HFF-Myc (cell line): ENCODE data around the gene KRT2.

ENCODE experiments used
- DNase-seq: peaks from one replicate; pipeline ENCODE4 v3.0.0-alpha.2; 2011; ENCODE audit warnings: low read depth; ENCODE audit errors: extremely low read depth
- H3K4me3 ChIP-seq: replicated peaks from 2 replicates; pipeline ENCODE4 v1.5.1; 2011; ENCODE audit warnings: low read depth, mild to moderate bottlenecking, control low read depth, low read length
- CTCF ChIP-seq: IDR thresholded peaks from 2 replicates; pipeline ENCODE4 v1.5.1; 2012; ENCODE audit warnings: mild to moderate bottlenecking, low read depth, low read length, control low read depth; ENCODE audit errors: missing control alignments

KRT2 gene

DNA sequence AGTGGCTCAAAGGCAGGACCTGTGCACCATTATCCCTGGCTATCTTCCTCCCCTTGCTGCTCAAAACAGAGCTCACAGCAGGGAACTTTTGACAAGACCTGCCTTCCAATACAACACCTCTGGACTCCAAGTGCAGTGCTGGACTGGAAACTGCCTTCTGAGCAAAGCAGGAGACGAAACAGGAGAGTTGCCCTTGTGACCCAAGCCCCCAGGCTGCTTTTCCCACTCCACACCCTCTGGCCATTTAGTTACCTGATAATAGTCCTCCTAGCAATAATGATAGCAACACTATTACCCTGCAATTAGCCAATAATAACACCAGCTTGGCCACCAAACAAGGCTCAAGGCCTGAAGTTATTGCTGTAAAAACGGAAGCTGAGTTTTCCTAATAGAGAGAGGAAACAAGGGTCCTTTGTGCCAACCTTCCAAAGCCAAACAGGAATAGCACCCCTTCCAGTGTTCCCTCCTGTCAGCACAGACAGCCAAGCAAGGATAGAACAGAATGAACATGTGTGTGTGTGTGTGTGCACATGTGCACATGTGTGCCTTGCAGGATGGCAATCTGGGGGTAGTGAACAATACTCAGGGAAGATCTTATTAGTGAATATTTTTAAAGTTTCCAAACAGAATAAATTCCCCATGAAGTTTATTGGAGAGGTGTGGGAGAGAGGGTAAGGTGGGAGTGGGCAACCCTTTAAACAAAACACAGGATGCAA lies 24.5 kb downstream of the KRT2 start:
- H3K4me3 ChIP-seq = no peak overlapping the region
- no peak for TF ChIP-seq CTCF
- DNase-seq = no peak

GRCh38 chr12:52622349-52622748 lies 29.7 kb downstream of the KRT2 start:
- TF ChIP-seq CTCF = no peak
- no peak for DNase-seq
- H3K4me3 ChIP-seq = no peak overlapping the region

DNA sequence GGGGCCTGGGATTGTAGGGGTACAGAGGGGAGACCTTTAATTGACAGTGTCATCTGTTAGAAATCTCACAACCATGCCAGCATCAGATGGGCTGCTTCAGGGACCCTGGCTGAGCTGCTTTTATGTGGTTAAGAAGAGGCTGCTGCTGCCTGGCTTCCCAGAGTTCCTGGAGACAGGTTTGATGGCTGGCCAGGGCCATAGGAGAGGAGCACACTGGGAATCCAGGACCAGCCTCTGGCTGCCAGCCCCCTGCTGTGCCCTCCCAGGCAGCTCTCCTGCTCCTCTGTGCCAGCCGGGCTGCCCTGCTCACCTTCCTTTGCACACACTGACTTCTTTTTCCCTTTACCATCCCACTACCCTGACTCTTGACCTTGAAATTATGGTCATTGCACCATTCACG lies 33.1 kb downstream of the KRT2 start:
- no peak for TF ChIP-seq CTCF
- DNase-seq = no peak
- H3K4me3 ChIP-seq = no peak overlapping the region

GRCh38 chr12:52618216-52618615 lies 33.8 kb downstream of the KRT2 start, which contains the start of gene KRT73:
Gene KRT73, minus strand, starts transcription at chr12:52618559. Its CDS starts 35 bp downstream, at chr12:52618524.
- no peak for TF ChIP-seq CTCF
- DNase-seq = no peak
- H3K4me3 ChIP-seq = no peak within 1 kb of the TSS

DNA sequence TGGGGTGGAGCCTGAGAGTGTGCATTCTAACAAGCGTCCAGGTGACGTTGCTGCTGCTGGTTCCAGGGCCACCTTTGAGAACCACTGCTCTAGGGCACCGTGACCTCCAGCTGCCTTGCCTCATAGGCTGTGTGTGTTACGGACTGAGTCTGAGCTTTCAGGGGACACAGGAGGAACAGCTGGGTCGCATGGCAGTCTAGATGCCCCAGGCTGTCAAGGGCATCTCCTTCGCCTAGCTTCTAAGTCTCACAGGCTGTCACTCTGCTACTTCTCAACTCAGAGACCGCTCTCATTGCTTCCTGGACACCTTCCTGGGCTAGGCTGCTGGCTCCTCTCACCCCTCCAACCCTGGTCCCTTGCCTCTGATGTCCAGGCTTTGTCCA lies 34.6 kb downstream of the KRT2 start:
- no peak for DNase-seq
- no peak for TF ChIP-seq CTCF
- H3K4me3 ChIP-seq = no peak overlapping the region

GRCh38 chr12:52616680-52617402 lies 35.2 kb downstream of the KRT2 start:
- no peak for DNase-seq
- no peak for TF ChIP-seq CTCF
- no peak overlapping the region for H3K4me3 ChIP-seq
